ENCODE measurements around the gene ADRA1B.
"Not testable (repeated sequence)": the region's sequence is repeated elsewhere in the genome, so short reads cannot be mapped to it uniquely, and the experiment has no call there.

ADRA1B gene

DNA sequence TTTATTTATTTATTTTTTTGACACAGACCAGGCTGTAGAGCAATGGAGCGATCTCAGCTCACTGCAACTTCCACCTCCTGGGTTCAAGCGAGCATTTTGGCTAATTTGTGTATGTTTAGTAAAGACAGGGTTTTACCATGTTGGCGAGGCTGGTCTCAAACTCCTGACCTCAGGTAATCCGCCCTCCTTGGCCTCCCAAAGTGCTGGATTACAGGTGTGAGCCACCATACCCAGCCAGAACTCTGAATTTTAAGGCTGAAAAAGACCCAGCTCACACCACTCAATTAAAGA, 49.5 kb downstream of the ADRA1B start:
- DNase-seq (ENCODE audit: low spot score), result not testable (repeated sequence)

DNA sequence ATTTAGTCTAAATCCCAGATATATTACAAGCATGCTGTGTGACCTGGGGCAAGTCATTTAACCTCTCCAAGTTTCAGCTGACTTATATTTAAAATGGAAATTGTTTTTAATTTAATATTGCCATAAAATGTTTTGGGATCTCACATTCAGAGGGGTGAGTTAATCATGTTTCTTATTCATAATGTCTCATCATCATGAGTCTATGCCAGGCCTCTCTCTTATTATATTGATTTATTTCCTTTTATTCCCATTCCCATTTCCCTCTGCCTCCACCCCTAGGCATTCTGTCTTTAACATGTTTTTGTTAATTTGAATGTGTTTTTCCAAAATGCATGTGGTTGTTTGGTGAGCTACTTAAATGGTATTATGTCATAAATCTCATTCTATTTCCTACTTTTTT, 53.7 kb downstream of the ADRA1B start:
- no peak for DNase-seq (ENCODE audit: low spot score)

DNA sequence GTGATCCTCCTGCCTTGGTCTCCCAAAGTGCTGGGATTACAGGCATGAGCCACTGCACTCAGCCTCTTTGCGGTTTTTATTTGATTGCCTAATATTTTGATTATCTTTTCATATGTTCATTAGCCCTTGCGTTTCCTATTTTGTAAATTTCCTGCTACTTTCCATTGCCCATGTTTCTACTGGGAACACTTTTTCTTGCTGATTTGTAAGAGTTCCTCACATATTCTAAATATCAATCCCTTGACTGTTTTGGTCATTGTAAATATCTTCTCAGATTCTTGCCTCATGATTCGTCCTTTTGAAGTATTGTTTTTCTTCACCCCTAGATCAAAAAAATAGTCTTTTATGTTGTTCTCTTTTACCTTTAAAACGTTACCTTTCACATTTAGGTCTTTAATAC, 54.8 kb downstream of the ADRA1B start:
- DNase-seq (ENCODE audit: low spot score), result peak; percentile 50

DNA sequence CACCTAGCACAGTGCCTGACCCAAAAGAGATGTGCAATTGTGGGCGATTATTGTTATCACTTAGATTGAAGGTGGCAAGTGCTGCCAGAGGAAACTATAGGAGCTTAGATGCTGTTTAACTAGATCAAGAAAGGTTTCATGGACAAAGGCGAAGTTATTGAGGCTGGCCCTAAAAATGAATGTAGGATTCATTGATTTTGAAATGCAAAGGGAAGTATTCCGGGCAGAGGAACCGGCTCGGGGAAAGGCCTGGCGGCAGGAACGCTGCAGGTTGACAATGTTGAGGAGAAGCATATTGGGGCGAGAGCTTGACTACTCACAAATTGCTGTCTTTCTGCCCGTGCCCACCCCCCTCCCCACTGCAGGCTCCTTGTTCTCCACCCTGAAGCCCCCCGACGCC, 55.2 kb downstream of the ADRA1B start:
- DNase-seq (ENCODE audit: low spot score), result no peak

DNA sequence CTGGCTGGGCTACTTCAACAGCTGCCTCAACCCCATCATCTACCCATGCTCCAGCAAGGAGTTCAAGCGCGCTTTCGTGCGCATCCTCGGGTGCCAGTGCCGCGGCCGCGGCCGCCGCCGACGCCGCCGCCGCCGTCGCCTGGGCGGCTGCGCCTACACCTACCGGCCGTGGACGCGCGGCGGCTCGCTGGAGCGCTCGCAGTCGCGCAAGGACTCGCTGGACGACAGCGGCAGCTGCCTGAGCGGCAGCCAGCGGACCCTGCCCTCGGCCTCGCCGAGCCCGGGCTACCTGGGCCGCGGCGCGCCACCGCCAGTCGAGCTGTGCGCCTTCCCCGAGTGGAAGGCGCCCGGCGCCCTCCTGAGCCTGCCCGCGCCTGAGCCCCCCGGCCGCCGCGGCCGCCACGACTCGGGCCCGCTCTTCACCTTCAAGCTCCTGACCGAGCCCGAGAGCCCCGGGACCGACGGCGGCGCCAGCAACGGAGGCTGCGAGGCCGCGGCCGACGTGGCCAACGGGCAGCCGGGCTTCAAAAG, 55.7 kb downstream of the ADRA1B start:
- DNase-seq (ENCODE audit: low spot score), result no peak

DNA sequence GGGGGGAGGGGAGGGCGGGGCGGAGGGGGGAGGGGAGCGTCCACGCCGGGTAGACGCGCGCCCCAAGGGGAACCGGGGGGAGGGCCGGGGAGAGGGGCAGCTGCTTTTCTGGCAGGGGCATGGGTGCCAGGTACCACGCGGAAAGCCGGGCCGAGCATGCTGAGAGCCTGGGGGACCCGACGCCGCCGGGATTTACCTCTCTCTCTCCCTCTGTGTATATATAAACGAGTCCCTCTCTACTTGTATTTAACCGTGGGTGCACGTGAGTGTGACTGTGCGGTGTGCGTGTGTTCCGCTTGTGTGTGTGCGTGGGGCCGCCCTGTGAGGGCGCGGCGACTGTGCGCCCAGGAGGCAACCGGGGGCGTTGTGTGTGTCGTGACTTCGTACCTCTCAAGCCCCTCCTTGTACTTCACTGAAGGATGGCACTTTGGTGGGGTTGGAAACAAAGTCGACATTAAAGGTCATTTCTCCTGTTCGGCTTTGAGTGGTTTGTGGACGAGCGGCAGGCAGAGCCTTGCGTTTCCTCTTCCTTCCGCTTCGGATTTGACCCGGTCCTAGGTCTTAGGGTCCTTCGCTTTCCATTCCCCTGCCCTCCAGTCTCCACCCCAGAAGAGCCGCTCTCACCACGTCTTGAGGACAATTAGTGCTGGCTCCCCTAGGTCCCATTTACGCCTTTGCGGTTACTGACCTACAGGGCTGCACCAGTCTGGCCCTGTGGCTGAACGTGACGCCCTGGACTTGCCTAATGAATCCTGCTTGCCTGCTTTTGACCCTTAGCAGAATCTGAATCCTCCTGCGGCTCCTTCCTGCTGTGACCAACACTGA, 56.5 kb downstream of the ADRA1B start:
- DNase-seq (ENCODE audit: low spot score), result no peak

DNA sequence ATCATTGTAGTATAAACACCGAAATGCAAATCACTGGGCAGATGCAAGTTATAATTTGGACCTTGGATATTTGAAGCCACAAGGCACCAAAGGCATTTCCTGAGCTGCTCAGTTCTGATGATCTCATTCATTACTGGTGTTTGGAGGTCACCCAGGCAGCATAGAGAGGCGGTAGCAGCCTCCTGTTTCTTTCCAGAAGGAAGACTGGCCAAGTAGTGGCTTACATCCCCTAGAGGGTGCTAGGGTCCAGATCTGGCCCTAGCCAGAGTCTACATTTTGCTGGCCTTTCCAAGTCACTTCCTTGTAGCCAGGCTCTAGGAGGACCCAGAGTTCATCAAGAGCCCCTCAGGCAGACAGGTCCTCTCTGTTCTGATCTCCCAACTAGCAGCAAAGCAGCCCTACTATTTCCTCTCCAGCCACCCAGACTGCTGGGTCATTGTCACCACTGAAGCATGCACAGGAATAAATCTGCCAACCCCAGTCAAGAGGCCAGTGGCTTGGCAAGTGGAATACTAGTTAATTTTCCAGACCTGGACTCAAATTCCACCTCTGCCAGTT, 59.3 kb downstream of the ADRA1B start:
- DNase-seq (ENCODE audit: low spot score), result peak; percentile 93

GRCh38 chr5:159976921-159977320, 60.6 kb downstream of the ADRA1B start:
- no peak for DNase-seq (ENCODE audit: low spot score)

DNA sequence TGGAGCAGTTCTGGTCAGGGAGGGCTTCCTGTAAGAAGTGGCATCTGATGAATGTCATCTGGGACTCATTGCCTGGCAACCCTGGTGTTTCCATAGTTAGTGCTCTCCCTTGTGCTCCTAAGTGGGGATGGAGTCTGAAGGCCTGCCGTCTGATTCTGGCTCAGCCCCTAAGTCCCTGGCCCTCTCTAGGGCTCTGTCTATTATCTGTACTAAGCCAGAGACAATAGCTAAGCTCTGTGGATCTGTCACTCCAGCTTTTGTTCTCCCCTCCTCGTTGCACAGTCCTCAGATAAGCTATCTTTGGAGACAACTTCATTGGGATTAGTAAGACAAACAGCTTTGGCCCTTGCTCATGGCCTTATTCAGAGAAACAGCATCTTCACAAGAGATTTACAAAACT, 62.1 kb downstream of the ADRA1B start:
- no peak for DNase-seq (ENCODE audit: low spot score)

GRCh38 chr5:159982421-159983173, 66.3 kb downstream of the ADRA1B start:
- no peak for DNase-seq (ENCODE audit: low spot score)

GRCh38 chr5:159987031-159987674, 70.9 kb downstream of the ADRA1B start:
- DNase-seq (ENCODE audit: low spot score), result peak; percentile 70

- no peak for DNase-seq (ENCODE audit: low spot score)
These were observed 74.2 kb downstream of the ADRA1B start for GRCh38 chr5:159990506-159990905.

DNA sequence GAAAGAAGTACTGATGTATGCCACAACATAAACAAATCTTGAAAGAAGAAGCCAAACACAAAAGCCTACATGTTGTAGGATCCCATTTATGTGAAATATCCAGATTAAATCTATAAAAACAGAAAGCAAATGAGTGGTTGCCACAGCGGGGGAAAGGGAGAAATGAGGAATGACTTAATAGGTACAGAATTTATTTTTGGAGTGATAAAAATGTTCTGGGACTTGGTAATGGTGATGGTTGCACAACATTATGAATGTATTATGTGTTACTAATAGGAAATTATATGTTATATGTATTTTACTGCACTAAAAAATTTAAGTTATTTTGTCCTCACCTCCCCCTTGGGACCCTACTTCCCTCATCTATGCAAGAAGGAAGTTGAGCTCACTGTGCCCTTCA, 76.3 kb downstream of the ADRA1B start:
- DNase-seq (ENCODE audit: low spot score), result no peak

DNA sequence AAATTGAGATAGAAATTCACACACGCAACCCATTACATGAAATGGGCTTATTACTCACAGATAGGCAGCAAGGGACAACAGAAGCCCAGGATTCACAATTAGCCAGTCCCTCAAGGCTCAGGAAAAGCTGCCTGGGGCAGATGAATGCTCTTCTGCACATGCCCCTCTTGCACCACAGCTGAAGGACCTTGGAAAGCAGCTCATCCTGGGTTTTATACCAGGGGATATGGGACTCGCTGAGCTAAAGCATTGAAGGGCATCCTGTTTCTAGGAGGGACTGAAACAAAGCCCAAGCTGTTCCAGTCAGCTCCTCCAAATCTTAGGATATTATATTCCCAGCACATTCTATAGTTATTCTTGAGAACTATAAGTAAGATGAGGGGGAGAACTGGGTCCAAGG, 76.9 kb downstream of the ADRA1B start:
- no peak for DNase-seq (ENCODE audit: low spot score)

GRCh38 chr5:159995907-159996306, 79.6 kb downstream of the ADRA1B start:
- DNase-seq (ENCODE audit: low spot score), result no peak

DNA sequence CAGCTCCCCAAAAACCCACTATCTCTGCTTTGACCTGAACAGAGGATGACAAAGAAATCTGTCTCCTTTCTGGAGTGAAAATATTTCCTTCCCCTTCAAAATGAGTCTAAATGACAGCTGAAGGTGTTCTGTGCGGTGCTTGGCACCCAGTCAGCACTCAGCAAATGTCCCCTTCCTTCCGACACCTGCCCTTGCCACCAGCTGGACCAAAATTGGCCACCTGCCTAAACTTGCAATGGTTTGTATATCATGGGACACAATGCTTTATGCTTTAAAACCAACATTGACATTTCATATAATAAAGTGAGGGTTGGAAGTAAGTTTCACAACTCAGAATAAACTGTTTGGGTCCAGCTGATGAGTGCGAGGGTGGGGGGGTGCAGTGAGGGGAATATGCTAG, 85.2 kb downstream of the ADRA1B start:
- no peak for DNase-seq (ENCODE audit: low spot score)

DNA sequence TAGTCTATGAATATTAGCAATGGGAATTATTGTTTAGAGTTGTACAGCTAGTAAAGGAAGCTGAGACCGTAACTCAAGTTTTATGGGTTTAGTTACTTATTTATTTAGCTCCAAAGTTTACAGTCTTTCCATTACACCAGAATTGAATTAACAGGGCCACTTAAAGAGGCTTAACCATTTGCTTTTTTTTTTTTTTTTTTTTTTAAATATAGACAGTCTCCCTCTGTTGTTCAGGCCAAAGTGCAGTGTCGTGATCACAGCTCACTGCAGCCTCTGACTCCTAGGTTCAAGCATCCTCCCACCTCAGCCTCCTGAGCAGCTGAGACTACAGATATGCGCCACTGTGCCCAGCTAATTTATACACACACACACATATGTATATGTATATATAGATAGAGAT, 91.2 kb downstream of the ADRA1B start:
- no peak for DNase-seq (ENCODE audit: low spot score)

DNA sequence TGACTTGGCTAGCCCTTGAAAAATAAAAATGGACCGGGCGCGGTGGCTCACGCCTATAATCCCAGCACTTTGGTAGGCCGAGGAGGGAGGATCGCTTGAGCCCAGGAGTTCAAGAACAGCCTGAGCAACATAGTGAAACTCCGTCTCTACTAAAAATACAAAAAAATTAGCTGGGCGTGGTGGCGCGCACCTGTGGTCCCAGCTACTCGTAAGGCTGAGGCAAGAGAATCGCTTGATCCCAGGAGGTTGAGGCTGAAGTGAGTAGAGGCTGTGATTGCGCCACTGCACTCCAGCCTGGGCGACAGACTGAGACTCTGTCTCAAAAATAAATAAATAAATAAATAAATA, 92.2 kb downstream of the ADRA1B start:
- DNase-seq (ENCODE audit: low spot score), result not testable (repeated sequence)

DNA sequence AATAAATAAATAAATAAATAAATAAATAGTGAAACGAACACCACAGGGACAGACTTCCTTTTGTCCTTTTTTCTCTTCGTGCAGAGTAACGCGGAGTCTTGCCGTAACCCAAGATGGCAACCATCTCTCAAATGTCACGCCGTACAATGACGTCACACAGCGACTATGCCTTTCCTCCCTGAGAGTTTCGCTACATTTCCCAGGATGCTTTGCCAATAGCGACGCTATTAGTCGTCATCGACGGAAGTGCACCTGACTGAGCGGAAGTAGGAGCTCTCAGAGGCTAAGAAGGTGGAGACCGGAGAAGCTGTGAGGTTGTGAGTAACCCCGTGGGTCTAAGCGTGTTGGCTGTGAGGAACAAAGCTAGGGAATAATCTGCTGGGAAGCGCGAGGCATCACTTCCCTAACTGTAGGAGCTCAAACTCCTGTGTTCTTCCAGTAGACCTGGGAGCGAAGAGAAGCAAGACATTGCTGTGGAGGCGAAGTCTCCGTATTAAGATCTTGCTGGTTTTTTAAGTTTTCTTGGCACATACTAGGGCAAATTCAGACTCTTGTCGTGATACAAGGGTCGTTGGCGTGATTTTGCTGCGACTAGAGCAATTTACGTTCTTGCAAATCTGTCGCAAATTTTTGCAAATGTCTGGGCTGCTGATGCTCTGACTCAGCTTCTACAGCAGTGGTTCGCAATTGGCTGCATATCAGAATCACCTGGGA, 92.8 kb downstream of the ADRA1B start, which contains the start of gene TTC1:
Gene TTC1 (plus strand): TSS at position 263 of the 714 bp plus-strand sequence. CDS start 1,390 bp downstream, outside the sequence.
- peak; percentile 86 for DNase-seq (ENCODE audit: low spot score)

DNA sequence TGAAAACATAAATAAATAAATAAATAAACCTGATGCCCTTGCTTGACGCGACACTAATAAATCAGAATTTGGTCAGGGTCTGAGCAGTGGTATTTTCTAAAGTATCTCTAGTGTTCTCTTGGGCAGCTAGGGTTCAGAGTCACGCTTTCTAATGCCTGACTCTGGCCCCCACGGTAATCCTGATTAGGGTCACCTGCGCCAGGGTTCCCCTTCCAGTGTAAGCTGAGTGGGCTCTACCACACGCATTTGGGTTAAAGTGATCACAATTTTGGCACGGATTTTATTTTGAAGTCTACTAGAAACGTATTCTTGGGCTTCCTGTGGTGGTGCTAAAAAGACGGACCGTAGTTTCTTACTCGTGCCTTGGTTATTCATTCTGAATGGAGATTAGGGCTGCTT, 93.3 kb downstream of the ADRA1B start:
- DNase-seq (ENCODE audit: low spot score), result no peak

GRCh38 chr5:160011471-160011870, 95.2 kb downstream of the ADRA1B start:
- no peak for DNase-seq (ENCODE audit: low spot score)

GRCh38 chr5:160014197-160014596, 97.9 kb downstream of the ADRA1B start:
- DNase-seq (ENCODE audit: low spot score), result not testable (repeated sequence)

Measured in hepatic stellate cell (primary cell).